GM18951 (cell line): ENCODE measurements around the gene ADTRP.
"Not testable (repeated sequence)": the region's sequence is repeated elsewhere in the genome, so short reads cannot be mapped to it uniquely, and the experiment has no call there.

Source experiments
- POLR2A ChIP-seq: IDR thresholded peaks from 4 replicates; pipeline ENCODE4 v1.6.1; 2011; ENCODE audit warnings: mild to moderate bottlenecking; ENCODE audit not compliant: insufficient read length, insufficient read depth; ENCODE audit errors: extremely low read depth
- in situ Hi-C: fragments of 300-500 bp; cut with MboI; formaldehyde crosslinking; loops from one replicate; pipeline ENCODE4 v1.12.0; 2022; ENCODE audit warnings: low sequenced_read_pairs, mixed read lengths, inconsistent platforms; ENCODE audit not compliant: unreplicated experiment

ADTRP gene

GRCh38 chr6:11810039-11810541, 31.5 kb upstream of the ADTRP start:
- in situ Hi-C loops, result no loop called here
- TF ChIP-seq POLR2A, result no peak

GRCh38 chr6:11808054-11808453, 29.5 kb upstream of the ADTRP start:
- no peak for TF ChIP-seq POLR2A

GRCh38 chr6:11806561-11807317, 28.1 kb upstream of the ADTRP start:
- in situ Hi-C loops, result no loop called here
- TF ChIP-seq POLR2A, result no peak

More at GRCh38 chr6:11808054-11808453, 29.5 kb upstream of the ADTRP start:
- in situ Hi-C loops, result no loop called here

- TF ChIP-seq POLR2A, result no peak
- in situ Hi-C loops, result no loop called here
Observed at GRCh38 chr6:11805259-11806053, 26.9 kb upstream of the ADTRP start.

- no peak for TF ChIP-seq POLR2A
- in situ Hi-C loops, result no loop called here
Observed at GRCh38 chr6:11804701-11805100, 26.1 kb upstream of the ADTRP start.

GRCh38 chr6:11804135-11804534, 25.5 kb upstream of the ADTRP start:
- in situ Hi-C loops, result no loop called here
- TF ChIP-seq POLR2A, result no peak

GRCh38 chr6:11803591-11803971, 25.0 kb upstream of the ADTRP start:
- TF ChIP-seq POLR2A, result no peak

GRCh38 chr6:11802886-11803590, 24.4 kb upstream of the ADTRP start:
- TF ChIP-seq POLR2A, result no peak
- in situ Hi-C loops, result no loop called here

More at GRCh38 chr6:11803591-11803971, 25.0 kb upstream of the ADTRP start:
- in situ Hi-C loops, result no loop called here

- in situ Hi-C loops, result not testable (repeated sequence)
Observed at GRCh38 chr6:11800531-11800930, 21.9 kb upstream of the ADTRP start.

- TF ChIP-seq POLR2A, result no peak
- in situ Hi-C loops, result no loop called here
Observed at GRCh38 chr6:11798538-11798937, 19.9 kb upstream of the ADTRP start.

- in situ Hi-C loops, result no loop called here
- no peak for TF ChIP-seq POLR2A
Observed at GRCh38 chr6:11798096-11798495, 19.5 kb upstream of the ADTRP start.

- TF ChIP-seq POLR2A, result no peak
- in situ Hi-C loops, result no loop called here
Observed at GRCh38 chr6:11796829-11797228, 18.2 kb upstream of the ADTRP start.

- in situ Hi-C loops, result no loop called here
- no peak for TF ChIP-seq POLR2A
Observed at GRCh38 chr6:11795403-11795802, 16.8 kb upstream of the ADTRP start.
